HEK293T (cell line): ENCODE measurements around the gene ZNF467.

Experiments used
- CTCF ChIA-PET: fragments of 350-600 bp; formaldehyde crosslinking; extraction: SDS; loops from one replicate; lab custom pipeline; 2021; ENCODE audit warnings: antibody characterized with exemption, inconsistent platforms; lab: Yijun Ruan, JAX
- POLR2A ChIA-PET: fragments of 350-600 bp; formaldehyde crosslinking; extraction: SDS; loops from one replicate; lab custom pipeline; 2020; ENCODE audit warnings: antibody characterized with exemption, inconsistent platforms; lab: Yijun Ruan, JAX
- DNase-seq: peaks from one replicate; pipeline ENCODE4 v3.0.0; 2012; ENCODE audit warnings: mixed read lengths; ENCODE audit errors: extremely low spot score
- ARNT ChIP-seq: fragments of 450-650 bp; IDR thresholded peaks from 2 replicates; pipeline ENCODE4 v1.6.1; 2017; ENCODE audit warnings: mild to moderate bottlenecking
- BHLHE40 ChIP-seq: fragments of 450-650 bp; IDR thresholded peaks from 2 replicates; pipeline ENCODE4 v1.6.1; 2016; ENCODE audit warnings: mild to moderate bottlenecking, moderate library complexity, borderline replicate concordance
- CTBP1 ChIP-seq: fragments of 450-650 bp; IDR thresholded peaks from 2 replicates; pipeline ENCODE4 v1.6.1; 2016; ENCODE audit warnings: borderline replicate concordance
- ELF4 ChIP-seq: fragments of 450-650 bp; IDR thresholded peaks from 2 replicates; pipeline ENCODE4 v1.6.1; 2017; ENCODE audit warnings: antibody characterized with exemption
- FOXA1 ChIP-seq: fragments of 450-650 bp; IDR thresholded peaks from 2 replicates; pipeline ENCODE4 v1.6.1; 2016; ENCODE audit warnings: mild to moderate bottlenecking
- FOXK2 ChIP-seq: fragments of 450-650 bp; IDR thresholded peaks from 2 replicates; pipeline ENCODE4 v1.6.1; 2016; ENCODE audit warnings: mild to moderate bottlenecking
- FOXM1 ChIP-seq: fragments of 450-650 bp; IDR thresholded peaks from 2 replicates; pipeline ENCODE4 v1.6.1; 2017; ENCODE audit warnings: mild to moderate bottlenecking, borderline replicate concordance
- HDGF ChIP-seq: fragments of 450-650 bp; IDR thresholded peaks from 2 replicates; pipeline ENCODE4 v1.6.1; 2017; ENCODE audit warnings: antibody characterized with exemption, borderline replicate concordance
- L3MBTL2 ChIP-seq: fragments of 450-650 bp; conservative IDR thresholded peaks from 2 replicates; pipeline ENCODE4 v1.6.1; 2016; ENCODE audit warnings: mild to moderate bottlenecking
- LEF1 ChIP-seq: fragments of 450-650 bp; IDR thresholded peaks from 2 replicates; pipeline ENCODE4 v1.6.1; 2017; ENCODE audit warnings: mild to moderate bottlenecking, borderline replicate concordance
- NFRKB ChIP-seq: fragments of 450-650 bp; IDR thresholded peaks from 2 replicates; pipeline ENCODE4 v1.6.1; 2016; ENCODE audit warnings: mild to moderate bottlenecking, moderate library complexity
- PKNOX1 ChIP-seq: fragments of 450-650 bp; IDR thresholded peaks from 2 replicates; pipeline ENCODE4 v1.6.1; 2016
- SP1 ChIP-seq: fragments of 450-650 bp; IDR thresholded peaks from 2 replicates; pipeline ENCODE4 v1.6.1; 2017
- SUZ12 ChIP-seq: fragments of 450-650 bp; IDR thresholded peaks from 2 replicates; pipeline ENCODE4 v1.6.1; 2016; ENCODE audit warnings: mild to moderate bottlenecking
- TARDBP ChIP-seq: fragments of 450-650 bp; IDR thresholded peaks from 2 replicates; pipeline ENCODE4 v1.6.1; 2016
- ZNF384 ChIP-seq: fragments of 450-650 bp; IDR thresholded peaks from 2 replicates; pipeline ENCODE4 v1.6.1; 2016

The ZNF467 gene

GRCh38 chr7:149803551-149804074 is 30.2 kb upstream of the ZNF467 start:
- CTCF ChIA-PET: no interaction called here

GRCh38 chr7:149802966-149803365 is 29.6 kb upstream of the ZNF467 start:
- ChIA-PET CTCF (interaction anchor here (4.0 kb wide), 1 partner anchor 140 kb away, joined by 30 read pairs; no protein-coding TSS in a partner anchor), POLR2A (no interaction called here)
- no peak for TF ChIP-seq HDGF
- no peak for TF ChIP-seq CTBP1
- no peak for TF ChIP-seq FOXM1
- no peak for TF ChIP-seq FOXA1
- TF ChIP-seq SP1: no peak
- no peak for TF ChIP-seq LEF1
- no peak for TF ChIP-seq BHLHE40
- no peak for TF ChIP-seq NFRKB
- TF ChIP-seq FOXK2: no peak
- no peak for TF ChIP-seq TARDBP
- TF ChIP-seq PKNOX1: no peak
- TF ChIP-seq ARNT: no peak
- no peak for TF ChIP-seq ZNF384
- no peak for TF ChIP-seq L3MBTL2
- no peak for TF ChIP-seq ELF4
- no peak for TF ChIP-seq SUZ12
- DNase-seq: no peak

More at GRCh38 chr7:149803551-149804074, 30.2 kb upstream of the ZNF467 start:
- POLR2A ChIA-PET: no interaction called here
- TF ChIP-seq HDGF: no peak
- TF ChIP-seq FOXK2: no peak
- no peak for TF ChIP-seq SUZ12
- TF ChIP-seq SP1: no peak
- TF ChIP-seq L3MBTL2: no peak
- TF ChIP-seq PKNOX1: no peak
- no peak for TF ChIP-seq TARDBP
- no peak for TF ChIP-seq BHLHE40
- no peak for TF ChIP-seq FOXM1
- TF ChIP-seq ELF4: no peak
- TF ChIP-seq ARNT: no peak
- TF ChIP-seq LEF1: no peak
- TF ChIP-seq CTBP1: no peak
- TF ChIP-seq FOXA1: no peak
- no peak for TF ChIP-seq NFRKB
- TF ChIP-seq ZNF384: no peak
- DNase-seq: no peak

GRCh38 chr7:149801816-149802215 is 28.4 kb upstream of the ZNF467 start:
- TF ChIP-seq L3MBTL2 (no peak), BHLHE40 (no peak)
- DNase-seq: no peak
- ChIA-PET POLR2A (interaction anchor here (1.7 kb wide), 1 partner anchor 36 kb away, joined by 6 read pairs; the partner anchor contains the start of gene ZNF862), CTCF (interaction anchor here (0.9 to 4.0 kb wide), 2 partner anchors 11 to 139 kb away, joined by 3 to 30 read pairs; no protein-coding TSS in a partner anchor)

GRCh38 chr7:149801002-149801566 is 27.7 kb upstream of the ZNF467 start:
- CTCF ChIA-PET: interaction anchor here (0.9 to 4.0 kb wide), 2 partner anchors 10 to 138 kb away, joined by 3 to 30 read pairs; no protein-coding TSS in a partner anchor
- POLR2A ChIA-PET: interaction anchor here (1.7 kb wide), 1 partner anchor 37 kb away, joined by 6 read pairs; the partner anchor contains the start of gene ZNF862
- TF ChIP-seq LEF1 (no peak), SP1 (no peak), ELF4 (no peak), PKNOX1 (no peak), FOXK2 (no peak), BHLHE40 (no peak), FOXM1 (no peak), ARNT (no peak)
- DNase-seq: no peak

GRCh38 chr7:149800169-149800555 is 26.8 kb upstream of the ZNF467 start:
- TF ChIP-seq PKNOX1: no peak
- no peak for TF ChIP-seq NFRKB
- no peak for TF ChIP-seq FOXK2
- no peak for TF ChIP-seq FOXM1
- no peak for DNase-seq
- CTCF ChIA-PET: interaction anchor here (0.6 to 4.0 kb wide), 10 partner anchors 10 to 175 kb away, joined by 3 to 30 read pairs (median 4); no protein-coding TSS in a partner anchor
- POLR2A ChIA-PET: interaction anchor here (1.0 kb wide), 1 partner anchor 138 kb away, joined by 3 read pairs; no protein-coding TSS in a partner anchor
